Activated CD4-positive, CD25-positive, alpha-beta regulatory T cell treated with anti-CD3 and anti-CD28 coated beads, Interleukin-2, amount 50 U/mL, for 16 hours (primary cell): ENCODE data around the gene DYNLL1.
"Not testable (repeated sequence)": the region's sequence is repeated elsewhere in the genome, so short reads cannot be mapped to it uniquely, and the experiment has no call there.

Experiments used
- DNase-seq: peaks from one replicate; pipeline ENCODE4 v3.0.0-alpha.2; 2020; ENCODE audit warnings: low read depth, low spot score

The DYNLL1 gene

DNA sequence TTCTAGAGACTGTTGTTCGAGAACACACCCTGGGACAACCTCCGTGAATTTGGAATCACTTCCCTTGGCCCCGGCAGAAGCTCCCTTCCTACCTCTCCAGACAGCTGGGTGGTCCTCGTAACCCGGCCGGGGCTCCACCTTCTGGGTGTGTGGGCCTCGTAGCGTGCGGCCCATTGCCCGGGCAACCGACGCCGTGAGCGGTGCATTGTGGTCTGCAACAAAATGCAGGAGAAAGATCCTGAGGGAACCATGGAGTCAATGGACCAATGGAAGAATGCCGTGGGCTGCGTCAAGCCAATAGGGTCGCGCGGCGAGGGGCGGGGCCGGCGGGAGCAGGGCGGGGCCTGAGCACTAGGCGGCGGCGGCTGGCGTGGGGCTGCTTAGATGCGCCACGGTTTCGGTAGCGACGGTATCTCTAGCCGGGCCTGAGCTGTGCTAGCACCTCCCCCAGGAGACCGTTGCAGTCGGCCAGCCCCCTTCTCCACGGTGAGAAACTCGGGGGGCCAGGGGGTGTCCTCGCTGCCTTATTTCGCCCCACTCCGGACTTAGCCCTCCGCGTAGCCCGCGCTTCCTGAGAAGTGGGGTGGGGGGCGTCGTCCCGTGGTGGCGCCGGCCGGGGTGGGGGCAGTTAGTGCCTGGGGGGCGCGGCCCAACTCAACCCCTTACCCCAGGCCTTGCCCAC, at the start of gene DYNLL1:
TSS of gene DYNLL1 (plus strand) at position 383 of the 682 bp plus-strand sequence. CDS start 309 bp downstream, outside the sequence.
- peak; percentile 96 for DNase-seq

DNA sequence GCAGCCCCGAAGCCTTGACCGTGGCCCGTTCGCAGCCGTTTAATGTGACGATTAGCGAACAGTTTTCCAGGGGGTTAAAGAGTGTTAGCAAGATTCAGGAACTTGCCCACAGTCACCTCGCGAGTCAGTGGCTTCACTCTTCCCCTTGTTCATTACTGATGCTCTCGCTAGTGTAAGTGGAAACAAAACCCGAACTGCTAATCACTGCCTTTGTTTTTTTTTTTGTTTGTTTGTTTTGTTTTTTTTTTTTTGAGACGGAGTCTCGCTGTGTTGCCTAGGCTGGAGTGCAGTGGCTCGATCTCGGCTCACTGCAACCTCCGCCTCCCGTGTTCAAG, 49.1 kb upstream of the DYNLL1 start:
- DNase-seq = not testable (repeated sequence)

DNA sequence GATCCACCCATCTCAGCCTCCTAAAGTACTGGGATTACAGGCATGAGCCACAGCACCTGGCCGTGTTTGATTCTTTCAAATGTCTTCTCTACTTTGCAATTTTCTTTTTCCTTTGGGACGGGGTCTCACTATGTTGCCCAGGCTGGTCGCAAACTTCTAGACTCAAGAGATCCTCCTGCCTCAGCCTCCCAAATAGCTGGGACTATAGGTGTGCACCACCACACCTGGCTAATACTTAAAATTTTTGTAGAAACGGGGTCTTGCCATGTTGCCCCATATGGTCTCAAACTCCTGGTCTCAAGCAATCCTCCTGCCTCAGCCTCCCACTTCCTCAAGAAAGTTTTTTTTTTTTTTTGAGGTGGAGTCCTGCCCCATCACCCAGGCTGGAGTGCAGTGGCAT, 47.9 kb upstream of the DYNLL1 start:
- DNase-seq = no peak

DNA sequence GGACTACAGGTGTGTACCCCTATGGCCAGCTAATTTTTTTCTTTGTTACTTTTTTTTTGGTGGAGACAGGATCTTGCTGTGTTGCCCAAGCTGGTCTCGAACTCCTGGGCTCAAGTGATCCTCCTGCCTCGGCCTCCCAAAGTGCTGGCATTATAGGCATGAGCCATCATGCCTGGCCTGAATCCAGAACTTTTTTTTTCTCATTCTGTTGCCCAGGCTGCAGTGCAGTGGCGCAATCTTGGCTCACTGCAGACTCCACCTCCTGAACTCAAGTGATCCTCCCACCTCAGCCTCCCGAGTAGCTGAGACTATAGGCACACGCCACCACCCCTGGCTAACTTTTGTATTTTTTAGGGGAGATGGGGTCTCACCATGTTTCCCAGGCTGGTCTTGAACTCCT, 43.4 kb upstream of the DYNLL1 start:
- DNase-seq = not testable (repeated sequence)

DNA sequence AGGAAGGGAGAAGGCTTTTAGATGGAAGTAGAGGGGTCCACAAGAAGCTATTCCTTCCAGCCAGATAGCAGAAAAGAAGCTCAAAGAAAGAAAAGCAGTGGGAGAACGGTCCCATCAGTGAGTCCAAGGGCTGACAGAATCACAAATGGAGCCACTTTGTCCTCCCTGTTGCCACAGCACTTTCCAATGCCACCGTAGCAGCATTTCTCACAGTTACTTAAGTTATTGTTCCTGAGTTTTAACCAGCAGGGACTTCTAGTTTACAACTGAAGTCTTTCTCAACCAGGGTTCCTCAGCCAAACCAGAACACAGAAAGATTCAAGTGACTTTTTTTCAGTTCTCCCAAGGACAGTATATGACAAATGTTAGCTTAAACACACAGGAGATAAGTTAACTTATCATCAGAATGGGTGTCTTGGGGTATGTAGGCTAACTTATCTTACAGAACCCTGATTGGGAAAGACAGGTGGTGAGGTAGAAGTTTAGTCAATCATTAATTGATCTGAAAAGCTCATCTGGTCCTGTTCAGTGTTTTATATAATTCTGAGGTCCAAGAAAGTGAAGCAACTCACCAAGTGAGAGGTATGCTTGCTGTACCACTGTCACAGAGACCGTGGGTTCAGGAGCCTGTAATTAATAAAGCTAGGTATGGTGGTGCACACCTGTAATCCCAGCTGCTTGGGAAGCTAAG, 42.7 kb upstream of the DYNLL1 start:
- no peak for DNase-seq

DNA sequence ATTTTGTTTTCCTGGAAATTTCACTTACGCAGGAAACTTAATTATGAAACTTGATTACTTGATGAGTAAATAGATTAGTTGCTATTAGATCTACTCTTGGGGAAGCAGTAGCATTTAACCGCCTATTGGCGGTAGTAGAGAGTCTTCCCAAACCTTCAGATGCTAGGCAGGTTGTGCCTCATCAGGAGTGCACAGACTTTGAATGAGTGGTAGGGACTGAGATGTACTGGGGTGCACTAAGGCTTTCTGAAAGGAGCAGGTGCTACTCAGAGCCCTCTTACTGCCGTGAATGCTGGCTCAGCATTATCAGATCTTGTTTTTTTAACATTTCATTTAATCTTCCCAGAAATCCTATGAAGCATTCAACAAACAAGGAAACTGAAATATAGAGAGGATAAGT, 41.9 kb upstream of the DYNLL1 start:
- no peak for DNase-seq

DNA sequence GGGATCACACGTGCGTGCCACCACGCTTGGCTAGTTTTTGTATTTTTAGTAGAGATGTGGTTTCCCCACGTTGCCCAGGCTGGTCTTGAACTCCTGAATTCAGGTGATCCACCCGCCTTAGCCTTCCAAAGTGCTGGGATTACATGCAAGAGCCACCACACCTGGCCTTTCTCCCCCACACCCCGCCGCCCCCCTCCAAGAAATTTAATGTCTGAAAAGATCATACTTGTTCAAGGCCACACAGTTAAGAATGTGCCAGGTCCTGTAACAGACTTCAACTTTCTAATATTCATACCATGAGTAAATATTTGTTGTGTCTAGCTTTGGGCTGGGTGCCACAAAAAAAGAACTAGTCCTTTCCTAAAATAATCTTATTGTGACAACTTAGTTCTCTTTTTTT, 40.6 kb upstream of the DYNLL1 start:
- DNase-seq = no peak

DNA sequence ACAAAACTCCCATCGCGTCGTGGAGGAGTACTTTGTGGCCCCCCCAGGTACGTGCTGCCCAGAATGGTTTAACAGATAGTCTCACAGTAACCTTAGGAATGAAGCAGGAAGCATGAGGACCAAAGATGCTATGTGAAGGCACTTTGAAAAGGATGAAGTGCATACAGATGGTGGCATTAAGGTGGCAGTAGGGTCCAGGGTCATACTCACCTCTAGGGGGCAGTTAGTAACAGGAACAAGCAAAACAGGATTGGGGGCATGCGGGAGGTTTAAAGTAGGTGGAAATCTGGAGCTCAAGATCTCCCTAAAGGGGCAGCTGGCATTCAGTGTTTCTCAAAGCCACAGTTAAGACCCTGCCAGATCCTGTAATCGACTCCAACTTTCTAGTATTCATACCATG, 38.8 kb upstream of the DYNLL1 start:
- no peak for DNase-seq

DNA sequence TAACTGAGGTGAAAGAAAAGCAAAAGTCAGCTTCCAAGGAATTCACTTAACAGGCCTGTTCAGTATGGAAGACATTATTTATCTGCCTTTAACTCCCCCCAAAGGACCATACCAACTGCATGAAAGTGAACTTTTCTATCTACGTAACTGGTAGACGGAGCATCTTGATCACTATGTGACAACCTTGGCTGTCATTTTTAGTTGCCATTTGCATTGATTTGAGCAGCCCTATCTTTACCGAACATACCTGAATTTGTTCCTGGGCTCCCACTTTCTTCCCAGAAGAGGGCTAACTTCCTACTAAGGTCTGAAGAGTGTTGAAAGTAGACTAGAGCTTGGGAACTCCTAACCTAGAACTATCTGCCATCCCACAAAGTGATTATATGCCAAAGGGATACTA, 35.8 kb upstream of the DYNLL1 start:
- DNase-seq = no peak

DNA sequence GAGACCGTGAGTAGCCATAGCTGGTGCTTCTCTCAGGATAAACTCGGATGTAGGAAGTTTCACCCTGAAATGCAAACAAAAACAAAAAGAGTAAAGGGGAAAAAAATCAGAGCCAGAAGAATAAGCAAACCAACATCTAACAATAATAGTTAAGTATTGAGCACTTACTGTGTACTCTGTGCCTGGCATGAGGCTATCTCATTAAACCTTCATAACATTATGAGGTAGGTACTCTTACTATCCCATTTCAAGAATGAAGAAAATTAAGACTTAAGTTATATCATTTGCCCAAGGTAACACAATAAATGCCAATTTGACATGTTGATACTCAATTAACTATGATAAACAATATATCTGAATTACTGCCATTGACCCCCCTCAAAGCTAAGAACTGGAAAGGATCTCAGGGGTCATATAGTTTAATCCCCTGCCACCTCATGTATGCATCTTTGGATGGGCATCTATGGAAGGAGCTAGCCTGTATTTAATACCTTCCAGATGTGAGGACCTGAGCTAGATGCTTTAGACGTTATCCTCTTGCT, 33.7 kb upstream of the DYNLL1 start:
- no peak for DNase-seq

DNA sequence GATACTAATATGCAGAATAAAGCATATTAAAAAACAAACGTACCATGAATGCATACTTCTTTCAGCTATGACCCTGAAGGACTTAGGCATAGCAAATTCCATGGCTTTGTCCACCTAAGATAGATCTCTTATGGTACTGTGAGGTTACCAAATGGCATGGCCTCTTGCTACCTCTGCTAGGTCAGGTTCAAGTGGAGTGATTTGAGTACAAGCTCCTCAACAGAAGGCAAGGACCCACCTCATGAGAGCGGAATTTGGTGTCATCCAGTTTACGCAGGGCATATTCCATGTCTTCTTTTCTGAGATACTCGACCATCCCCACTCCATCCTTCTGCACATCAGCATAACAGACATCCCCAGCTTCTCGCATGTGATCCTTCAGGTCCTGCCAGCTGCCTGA, 32.2 kb upstream of the DYNLL1 start:
- no peak for DNase-seq

DNA sequence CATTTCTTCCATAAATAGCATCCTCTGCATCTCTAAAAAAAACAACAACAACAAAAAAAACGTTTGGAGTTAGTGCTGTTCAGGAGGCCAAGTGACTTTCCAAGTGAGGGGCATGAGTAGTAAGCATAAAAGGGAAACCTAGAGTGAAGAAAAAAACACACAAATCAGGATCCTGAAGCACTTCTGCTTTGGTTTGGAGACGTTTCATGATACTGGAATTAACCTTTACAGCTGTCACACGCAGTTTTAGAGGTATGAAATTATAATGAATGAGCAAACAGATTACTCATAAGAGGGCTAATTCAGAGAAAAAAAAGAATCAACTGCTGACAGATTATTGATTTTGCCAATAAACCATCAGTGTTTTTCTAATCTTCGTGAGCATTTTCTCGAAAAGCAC, 30.2 kb upstream of the DYNLL1 start:
- DNase-seq = no peak

DNA sequence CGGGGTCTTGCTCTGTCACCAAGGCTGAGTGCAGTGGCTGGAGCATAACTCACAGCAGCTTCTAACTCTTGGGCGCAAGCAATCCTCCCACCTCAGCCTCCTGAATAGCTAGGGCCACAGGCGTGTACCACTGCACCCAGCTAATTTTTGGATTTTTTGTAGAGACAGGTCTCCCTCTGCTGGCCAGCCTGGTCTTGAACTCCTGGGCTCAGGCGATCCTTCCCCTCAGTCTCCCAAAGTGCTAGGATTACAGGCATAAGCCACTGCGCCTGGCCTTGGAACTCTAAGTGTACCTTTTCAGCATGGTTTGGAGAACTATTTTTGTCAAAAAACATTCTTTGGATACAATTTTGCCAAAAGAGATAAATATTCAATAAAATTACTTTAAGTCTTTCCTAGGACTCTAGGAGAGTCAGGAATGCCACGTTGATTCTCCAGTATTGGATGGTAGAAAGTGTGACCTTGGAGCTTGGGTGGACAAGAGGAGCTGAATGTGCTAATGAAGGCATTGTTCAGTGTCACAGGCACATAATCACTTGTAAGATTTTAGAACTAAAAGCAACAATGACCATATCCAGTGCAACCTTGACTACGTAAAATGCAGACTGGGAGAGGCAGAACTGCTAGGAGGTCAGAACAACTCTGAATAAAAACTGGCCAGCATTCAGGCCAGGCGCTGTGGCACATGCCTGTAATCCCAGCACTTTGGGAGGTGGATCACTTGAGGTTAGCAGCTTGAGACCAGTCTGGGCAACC, 29.2 kb upstream of the DYNLL1 start:
- DNase-seq = peak; percentile 10

DNA sequence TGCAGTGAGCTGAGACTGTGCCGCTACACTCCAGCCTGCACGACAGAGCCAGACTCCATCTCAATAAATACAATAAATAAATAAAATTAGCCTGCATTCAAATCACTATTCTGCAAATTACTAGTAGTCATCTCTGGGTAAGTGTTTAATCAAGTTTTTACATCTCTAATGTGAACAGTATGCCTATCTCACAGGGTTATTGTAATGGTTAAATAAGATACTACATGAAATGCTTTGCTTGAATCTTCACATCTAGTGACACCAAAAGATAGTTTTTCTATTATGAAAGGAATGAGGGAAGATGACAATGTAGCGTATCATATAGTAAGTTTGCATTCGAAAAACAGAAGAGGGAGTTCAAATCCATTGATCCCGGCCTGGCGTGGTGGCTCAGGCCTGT, 28.5 kb upstream of the DYNLL1 start:
- no peak for DNase-seq

DNA sequence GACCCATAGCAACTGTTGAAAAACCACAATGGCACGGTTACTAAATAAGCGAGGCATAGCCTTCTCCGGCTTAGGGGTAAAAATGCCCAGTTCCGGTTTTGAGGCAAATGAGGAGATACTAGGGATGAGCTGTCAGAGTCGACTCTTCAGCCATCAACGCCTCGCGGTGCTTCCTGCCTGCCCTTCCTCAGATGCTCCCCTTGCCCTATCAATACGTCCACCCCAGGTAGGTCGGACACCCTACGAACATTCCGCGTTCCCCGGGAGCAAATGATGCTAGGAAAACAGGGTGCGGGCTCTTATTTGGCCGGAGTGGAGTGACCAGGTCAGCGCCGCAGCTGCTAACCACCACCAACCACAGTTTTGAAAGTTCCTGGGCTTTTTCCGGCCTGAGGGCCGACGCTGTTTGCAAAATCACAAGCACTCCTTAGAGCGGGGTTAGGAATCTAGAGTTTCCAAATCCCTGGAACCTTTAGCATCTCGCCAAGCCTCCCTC, 27.5 kb upstream of the DYNLL1 start:
- no peak for DNase-seq

DNA sequence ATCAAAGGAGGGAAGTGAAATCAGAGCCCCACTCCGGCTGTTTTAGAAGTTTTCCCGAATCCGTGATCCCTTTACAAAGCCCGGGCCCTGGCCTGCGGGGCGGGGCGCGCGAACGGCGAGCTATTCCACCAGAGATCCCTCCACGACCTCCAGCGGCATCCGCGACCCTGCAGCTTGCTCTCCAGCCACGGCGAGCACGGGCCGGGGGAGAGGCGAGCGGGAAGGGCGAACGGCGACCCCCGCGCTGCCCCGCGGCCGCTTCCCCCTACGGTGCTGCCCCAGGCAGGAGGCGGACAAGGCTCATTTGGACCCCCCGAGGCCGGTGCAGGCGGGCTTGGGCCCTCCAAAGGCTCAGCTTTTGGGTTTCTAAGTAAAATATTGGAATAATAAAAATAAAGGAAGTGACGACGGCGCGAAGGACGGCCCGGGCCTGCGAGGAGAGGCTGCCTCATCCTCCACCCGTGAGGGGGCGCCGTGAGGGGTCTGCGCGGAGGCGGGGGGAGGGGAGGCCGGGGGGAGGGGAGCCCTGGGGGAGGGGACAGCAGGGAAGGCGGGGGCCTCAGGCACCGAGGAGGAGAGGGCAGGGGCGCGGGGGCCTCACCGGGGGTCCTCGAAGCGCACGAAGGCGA, 27.0 kb upstream of the DYNLL1 start:
- peak; percentile 24 for DNase-seq

DNA sequence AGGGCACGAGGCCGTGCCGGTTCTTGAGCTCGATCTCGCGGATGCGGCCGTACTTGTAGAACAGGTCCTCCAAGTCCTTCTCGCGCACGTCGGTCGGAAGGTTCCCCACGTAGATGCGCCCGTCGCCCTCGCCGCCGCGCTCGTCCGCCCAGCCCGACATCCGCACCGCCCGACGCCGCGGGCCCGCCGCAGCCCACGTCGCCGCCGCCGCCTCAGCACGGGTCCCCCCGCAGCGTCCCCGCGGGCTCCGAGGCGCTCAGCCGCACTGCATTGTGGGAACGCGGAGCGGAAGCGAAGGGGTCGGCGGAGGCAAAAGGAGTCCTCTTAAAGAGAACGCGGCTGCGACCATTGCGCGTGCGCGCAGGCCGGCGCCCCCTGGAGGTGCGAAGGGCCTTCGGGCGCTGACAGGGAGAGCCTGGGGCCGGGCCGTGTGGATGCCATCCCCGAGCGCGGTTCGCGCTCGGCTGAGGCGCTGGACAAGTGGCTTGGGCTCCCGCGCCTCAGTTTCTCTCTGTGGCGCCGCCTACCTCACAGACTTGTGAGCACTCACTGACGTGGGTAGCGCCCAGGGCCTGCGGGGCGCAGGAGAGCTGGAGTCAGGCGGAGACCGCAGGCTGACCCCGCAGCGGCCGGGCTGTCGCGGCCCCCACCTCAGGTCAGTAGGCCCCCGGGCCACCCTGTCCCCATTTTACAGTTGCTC, 26.3 kb upstream of the DYNLL1 start, which contains the start of gene SRSF9:
TSS of gene SRSF9 (minus strand) at position 299 of the 700 bp plus-strand sequence. CDS start at position 160, 139 bp downstream.
- DNase-seq = peak; percentile 99

DNA sequence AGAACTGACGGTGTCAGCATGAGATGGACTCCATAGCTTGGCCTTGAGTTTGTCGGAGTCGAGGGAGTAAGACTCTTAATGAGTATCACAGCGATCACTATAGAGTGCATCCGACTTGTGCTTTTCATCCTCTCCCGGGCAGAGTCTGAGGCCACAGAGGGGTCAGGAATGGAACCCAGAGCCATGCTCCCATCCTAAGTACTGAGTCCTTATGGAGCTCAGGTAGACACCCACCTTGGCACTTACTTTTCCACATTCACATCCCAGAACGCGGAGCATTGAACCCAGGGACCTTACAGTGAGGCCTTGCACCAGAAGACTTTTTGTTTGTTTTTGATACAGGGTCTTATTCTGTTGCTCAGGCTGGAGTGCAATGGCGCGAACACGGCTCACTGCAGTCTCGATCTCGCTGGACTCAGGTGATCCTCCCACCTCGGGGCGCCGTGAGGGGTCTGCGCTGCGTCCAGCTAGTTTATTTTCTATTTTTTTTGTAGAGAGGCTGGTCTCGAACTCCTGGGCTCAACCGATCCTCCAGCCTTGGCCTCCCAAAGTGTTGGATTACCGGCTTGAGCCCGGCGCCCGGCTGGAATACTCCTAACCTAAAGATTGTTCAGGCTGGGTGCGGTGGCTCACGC, 25.6 kb upstream of the DYNLL1 start:
- no peak for DNase-seq

DNA sequence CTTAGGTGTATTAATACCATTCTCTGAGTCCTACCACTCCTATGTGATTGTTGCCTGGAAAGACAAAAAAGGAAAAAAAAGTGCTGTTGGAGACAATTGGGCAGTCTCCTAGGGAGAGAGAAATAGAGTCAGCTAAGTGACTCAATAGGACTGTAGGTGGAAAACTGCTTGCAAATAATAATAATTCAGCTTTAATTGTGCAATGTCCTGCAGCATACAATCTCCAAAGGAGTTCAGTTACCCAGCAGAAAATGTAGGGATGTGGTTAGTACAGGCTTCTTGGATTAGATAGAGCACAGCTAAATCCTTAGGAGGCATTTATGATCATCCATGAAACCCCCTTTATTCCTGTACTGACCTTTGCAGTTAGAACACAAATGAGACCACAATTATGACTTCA, 23.4 kb upstream of the DYNLL1 start:
- DNase-seq = no peak

DNA sequence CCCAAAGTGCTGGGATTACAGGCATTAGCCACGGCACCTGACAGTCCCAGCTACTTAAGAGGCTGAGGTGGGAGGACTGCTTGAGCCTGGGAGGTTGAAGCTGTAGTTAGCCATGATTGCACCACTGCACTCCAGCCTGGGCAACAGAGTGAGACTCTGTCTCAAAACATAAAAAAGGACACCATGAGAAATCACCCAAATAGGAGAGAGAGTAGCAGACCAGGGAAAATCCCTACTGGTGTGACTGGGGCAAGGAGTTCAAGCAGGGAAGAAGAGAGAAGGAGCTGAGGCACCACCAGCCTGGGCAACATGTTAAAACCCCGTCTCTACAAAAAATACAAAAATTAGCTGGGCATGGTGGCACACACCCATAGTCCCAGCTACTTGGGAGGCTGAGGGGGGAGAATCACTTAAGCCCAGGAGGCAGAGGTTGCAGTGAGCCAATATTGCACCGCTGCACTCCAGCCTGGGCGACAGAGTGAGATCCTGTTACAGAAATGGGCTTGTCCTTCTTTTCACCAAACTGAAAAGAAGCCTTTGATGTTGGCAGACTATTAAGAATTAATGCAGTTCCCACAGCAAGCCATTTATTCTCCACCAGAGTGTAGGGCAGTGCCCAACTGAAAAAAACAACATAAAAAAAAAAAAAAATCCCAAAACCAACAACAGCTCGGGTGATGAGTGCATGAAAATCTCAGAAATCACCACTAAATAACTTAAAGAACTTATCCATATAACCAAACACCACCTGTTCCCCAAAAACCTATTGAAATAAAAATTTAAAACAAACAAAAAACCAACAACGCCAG, 21.9 kb upstream of the DYNLL1 start:
- no peak for DNase-seq
